ENCODE results near the gene F12.
"Not testable (repeated sequence)": the region's sequence is repeated elsewhere in the genome, so short reads cannot be mapped to it uniquely, and the experiment has no call there.

The F12 gene

DNA sequence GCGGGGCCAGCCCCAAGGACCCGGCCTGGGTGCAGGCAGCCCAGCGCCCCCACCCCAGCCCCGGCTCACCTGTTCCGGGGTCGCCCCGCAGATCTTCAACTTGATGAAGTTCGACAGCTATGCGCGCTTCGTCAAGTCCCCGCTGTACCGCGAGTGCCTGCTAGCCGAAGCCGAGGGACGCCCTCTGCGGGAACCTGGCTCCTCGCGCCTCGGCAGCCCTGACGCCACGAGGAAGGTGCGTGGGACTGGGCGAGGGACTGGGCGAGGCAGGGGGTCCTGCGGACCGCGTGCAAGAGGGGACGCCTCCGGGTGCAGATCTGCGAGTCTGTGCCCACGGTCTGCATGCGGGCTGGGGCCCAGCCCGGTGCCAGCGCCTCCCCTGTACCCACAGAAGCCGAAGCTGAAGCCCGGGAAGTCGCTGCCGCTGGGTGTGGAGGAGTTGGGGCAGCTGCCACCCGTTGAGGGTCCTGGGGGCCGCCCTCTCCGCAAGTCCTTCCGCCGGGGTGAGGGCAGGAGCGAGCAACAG is 42.0 kb downstream of the F12 start:
- DNase-seq, result no peak

DNA sequence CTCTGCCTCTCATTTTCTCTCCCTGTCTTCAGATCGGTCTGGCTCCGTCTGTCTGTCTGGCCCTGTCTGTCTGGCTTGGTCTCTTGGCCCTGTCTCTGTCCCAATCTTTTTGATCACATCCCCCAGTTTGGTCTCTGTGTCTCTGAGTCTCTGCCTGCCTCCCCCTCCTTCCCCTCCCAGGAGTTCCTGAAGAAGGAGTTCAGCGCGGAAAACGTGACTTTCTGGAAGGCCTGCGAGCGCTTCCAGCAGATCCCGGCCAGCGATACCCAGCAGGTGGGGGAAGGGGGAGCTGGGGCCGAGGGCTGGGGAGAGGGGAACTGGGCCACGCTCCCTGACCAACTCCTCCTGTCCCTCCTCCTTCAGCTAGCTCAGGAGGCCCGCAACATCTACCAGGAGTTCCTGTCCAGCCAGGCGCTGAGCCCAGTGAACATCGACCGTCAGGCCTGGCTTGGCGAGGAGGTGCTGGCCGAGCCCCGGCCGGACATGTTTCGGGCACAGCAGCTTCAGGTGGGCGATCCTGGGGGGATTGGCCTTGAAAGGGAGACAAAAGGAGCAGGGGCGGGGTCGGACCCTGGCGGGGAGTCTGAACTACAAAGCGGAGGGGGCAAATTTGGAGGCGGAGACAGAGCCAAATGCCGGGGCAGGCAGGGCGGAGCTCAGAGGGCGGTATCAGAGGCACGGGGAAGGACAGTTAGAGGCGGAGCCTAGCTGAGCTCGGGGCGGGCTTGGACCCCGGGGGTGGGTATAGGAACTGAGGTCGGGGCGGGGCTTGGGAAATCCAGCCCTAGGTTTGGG is 42.6 kb downstream of the F12 start:
- no peak for DNase-seq

DNA sequence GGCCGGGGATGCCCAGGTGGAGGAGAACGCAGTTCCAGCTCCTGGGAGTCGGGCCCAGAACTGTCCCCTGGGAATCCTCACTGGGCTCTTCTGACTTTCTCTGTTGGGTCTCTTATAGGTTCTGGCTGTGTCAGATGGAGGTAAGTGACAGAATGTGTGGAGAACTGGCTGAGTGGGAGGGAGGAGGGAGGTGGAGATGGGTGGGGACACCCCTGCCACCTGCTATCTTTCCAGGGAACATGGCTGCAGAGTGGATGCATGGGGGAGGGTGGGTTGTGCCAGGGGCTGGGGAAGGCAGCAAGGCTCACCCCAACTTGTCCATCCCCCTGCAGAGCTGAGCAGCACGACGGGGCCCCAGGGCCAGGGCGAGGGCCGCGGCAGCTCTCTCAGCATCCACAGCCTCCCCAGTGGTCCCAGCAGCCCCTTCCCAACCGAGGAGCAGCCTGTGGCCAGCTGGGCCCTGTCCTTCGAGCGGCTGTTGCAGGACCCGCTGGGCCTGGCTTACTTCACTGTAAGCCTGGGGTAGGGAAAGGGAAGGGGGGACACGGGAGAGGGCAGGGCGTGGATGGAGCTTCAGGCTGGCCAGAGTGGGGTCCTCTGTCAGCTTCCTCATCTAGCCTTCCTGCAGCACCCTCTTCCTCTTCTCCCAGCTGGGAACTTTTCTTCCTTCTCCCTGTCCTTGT is 43.4 kb downstream of the F12 start:
- no peak for DNase-seq

- DNase-seq, result no peak
Observed at GRCh38 chr5:177364159-177364962, 45.0 kb downstream of the F12 start.

- DNase-seq, result no peak
Observed at GRCh38 chr5:177363565-177363964, 45.8 kb downstream of the F12 start.

DNA sequence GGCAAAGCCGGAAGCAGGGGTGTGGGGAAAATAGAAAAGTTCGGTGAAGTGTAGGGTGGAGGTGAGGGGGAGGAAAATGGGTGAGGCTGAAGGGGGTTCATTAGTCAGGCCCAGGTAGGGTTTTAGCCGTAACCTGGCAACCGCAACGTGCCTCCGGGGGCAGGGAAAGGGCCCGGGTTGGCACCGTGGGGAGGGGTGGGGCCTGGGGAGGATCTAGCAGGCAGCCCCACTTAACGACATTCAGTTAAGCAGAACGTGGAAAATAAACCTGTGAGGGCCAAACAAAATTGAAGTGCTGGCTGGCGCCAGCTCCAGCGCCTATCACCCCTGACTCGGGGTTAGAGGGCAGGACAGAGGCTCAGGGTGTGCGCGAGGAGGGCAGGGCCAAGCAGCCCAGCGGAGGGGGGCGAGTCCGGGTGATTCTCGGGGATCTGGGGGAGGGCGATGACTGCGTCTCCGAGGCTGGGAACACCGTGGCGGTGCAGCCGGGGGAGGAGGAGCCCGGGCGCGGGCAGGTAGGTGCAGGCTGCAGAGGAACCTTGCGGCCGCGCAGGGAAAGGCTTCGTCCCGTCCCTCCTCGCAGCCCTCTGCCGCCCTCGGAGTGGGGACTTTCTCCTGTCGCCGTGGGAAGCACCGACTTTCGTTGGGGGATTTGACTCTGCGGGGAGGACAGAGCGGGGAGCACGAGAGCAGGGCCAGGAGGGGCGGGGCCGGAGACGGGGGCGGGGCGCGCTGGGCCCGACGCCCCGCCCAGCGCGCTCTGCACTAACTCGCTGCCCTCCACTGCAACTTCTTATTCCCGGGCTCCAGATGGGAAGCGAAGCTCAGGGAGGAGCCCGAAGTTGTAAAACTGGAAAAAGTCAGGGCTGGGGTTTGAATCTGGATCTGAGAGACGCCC is 46.5 kb downstream of the F12 start:
- DNase-seq, result peak; percentile 89

DNA sequence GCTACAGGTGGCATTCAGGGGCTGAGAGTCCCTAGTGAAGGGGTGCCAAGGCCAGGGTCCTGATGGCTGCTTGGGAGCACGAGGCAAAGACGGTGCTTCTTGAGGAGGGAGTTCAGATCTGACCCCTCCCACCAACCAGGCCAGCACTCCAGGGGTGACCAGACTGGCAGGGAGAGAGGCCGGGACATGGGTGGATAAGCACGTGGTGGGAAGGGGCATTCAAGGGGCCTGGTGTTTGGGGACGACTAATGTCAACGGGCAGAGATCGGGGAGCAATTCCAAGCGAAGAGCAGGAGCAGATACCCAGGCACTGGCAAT is 47.1 kb downstream of the F12 start:
- DNase-seq, result peak; percentile 66

GRCh38 chr5:177361418-177362291 is 47.7 kb downstream of the F12 start:
- DNase-seq, result no peak

DNA sequence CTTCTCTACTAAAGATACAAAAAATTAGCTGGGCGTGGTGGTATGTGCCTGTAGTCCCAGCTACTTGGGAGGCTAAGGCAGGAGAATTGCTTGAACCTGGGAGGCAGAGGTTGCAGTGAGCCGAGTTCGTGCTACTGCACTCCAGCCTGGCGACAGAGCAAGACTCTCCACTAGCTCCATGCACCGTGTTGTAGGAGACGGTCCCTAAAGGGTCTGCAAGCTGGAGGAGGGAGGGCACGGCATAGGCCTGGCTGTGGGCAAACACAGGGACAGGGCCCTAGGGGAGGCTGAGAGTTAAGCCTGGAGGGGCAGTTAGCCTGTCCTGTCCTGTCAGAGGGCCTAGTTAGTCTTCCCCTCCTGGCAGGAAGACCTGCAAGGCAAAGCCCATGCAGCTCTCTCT is 48.6 kb downstream of the F12 start:
- not testable (repeated sequence) for DNase-seq

DNA sequence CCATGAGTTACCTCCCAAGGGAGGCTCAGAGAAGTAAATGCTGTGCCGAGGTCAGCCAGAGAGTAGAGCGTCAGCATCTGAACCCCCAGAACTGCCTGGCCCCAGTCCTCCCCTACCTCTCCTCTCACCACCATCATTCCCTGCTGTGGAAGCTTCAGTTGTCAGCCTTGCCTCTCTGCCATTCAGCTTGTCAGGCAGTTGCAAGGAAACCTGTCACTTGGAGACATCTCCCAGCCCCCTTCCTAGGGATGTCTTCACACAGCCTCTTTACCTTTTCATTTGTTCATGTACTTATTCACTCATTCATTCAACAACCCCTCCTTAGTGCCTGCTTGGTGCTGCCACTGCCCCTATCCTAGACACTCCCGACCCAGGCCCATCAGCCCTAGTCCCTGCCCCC is 49.5 kb downstream of the F12 start:
- no peak for DNase-seq

GRCh38 chr5:177359451-177359851 is 49.9 kb downstream of the F12 start:
- no peak for DNase-seq

DNA sequence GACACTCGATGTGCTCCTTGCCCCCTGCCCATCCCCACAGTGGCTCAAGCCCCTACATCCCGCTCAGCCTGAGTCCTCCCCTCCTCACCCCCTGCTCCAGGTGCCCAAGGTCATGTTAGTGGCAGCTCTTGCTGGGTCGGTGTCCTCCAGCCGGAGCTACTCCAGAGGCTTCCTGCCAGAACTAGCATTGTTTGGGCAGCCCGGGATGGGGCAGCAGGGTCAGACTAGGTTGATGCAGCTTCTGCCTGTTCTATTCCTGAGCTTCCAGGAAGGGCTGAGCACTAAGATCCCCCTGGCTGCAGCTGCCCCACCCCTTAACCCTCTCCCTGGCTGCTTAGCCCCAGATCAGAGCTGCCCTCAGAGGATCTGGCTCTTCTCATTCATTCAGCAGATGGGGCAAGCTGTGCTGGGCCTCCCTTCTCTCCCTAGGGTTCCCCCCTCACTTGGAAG is 51.0 kb downstream of the F12 start:
- DNase-seq, result no peak

- peak; percentile 85 for DNase-seq
Observed at GRCh38 chr5:177357459-177358351, 51.7 kb downstream of the F12 start, which contains the start of gene RGS14. RGS14 (plus strand) TSS chr5:177357924; CDS start chr5:177358025, 101 bp downstream.

DNA sequence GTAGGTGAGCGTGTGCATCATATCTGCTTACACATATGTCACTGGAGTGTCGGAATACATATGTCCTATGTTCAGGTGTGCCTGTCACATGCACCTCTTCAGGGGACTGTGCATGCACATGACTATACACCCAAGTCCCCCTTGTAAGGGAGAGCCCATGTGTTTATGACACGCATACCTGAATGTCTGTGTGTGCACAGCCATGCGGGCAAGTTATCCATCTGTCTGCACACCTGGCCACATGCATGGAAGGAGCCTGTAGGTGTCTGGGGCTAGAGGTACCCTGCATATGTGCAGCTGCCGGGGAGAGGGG is 52.3 kb downstream of the F12 start:
- no peak for DNase-seq

- DNase-seq, result no peak
Observed at GRCh38 chr5:177356746-177357145, 52.6 kb downstream of the F12 start.

GRCh38 chr5:177355868-177356168 is 53.5 kb downstream of the F12 start:
- DNase-seq, result no peak

DNA sequence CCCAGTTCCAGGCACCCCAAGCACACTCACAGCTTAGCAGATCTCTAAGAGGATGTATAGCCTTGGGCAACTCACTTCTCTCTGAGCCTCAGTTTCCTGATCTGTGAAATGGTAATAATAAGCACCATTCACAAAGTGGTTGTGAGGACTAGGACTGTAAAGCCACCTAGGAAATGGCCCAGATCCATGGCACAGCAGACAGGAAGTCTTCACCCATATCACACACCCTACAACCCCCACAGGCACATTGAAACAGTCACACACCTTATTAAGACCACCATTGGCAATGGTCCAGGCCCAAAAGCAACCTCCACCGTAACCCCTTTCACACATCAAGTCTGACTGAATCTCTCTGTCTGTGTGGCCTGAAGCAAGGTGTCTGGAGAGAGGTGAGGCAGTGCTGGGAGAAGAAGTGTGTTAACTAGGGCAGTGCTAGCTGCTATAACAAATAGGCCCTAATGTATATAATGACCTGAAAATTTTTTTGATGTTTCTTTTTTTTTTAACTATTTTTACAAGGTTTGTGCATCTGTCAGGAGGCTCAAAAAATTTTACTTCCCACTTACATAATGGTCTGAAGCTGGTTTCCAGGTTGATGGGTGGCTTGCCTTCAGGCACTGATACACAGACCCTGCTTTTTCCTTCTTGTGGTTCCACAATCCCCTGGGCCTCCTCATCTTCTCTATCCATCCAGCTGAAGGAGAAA is 54.0 kb downstream of the F12 start:
- no peak for DNase-seq

GRCh38 chr5:177354711-177355110 is 54.7 kb downstream of the F12 start:
- no peak for DNase-seq

DNA sequence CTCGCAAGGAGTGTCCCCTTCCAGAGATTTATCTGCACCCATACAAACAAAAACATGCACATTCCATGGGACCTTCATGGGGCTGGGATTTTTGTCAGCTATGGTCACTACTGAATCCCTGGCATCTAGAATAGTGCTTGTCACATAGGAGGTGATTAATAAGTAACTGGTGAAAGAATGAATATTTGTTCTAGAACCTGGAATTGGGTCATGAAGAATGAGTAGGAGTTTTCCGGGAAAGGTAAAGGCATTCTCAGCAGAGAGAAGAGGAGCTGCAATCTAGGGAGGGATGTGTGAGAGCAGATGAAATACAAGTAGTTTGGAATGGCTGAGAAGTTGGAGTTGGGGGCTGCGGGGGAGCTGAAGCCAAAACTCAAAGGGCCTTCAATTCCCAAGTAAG is 55.1 kb downstream of the F12 start:
- no peak for DNase-seq

DNA sequence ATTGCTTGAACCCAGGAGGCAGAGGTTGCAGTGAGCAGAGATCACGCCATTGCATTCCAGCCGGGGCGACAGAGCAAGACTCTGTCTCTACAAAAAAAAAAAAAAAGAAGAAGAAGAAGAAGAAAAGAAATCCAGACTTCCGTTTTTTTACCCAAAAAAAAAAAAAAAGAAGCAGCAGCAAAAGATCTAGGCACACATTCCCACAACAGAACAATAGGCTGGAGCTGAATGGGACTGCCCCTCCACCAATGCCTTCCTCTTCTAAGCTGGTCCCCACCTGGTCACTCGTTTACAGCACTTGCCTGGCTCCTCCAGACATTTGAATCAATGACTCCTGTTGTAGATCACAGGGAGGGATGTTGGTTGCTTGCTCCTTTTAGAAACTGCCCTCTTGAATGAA is 56.3 kb downstream of the F12 start:
- no peak for DNase-seq
